ENCODE measurements around the gene HPCAL1.

The HPCAL1 gene

GRCh38 chr2:10371441-10372196, 68.9 kb downstream of the HPCAL1 start:
- H4K20me1 ChIP-seq (ENCODE audit: control insufficient read depth, insufficient read depth, low read depth, low read length), result no peaks in the 10 kb centered on the region
- no peak overlapping the region for H3K27ac ChIP-seq (ENCODE audit: low read depth, low read length)
- H3K4me1 ChIP-seq (ENCODE audit: control insufficient read depth, low read length), result peaks cover 24% of the 10 kb centered on the region
- H3K9me2 ChIP-seq (replicated peaks; ENCODE audit: control insufficient read depth, low read length), result no peaks in the 10 kb centered on the region
- TF ChIP-seq CTCF (IDR thresholded peaks at IDR 0.05; ENCODE audit: low read depth, low read length, poor library complexity, severe bottlenecking) (no peak), EZH2phosphoT487 (IDR thresholded peaks at IDR 0.05; ENCODE audit: borderline replicate concordance, low read length) (no peak)
- no peak overlapping the region for H3K4me2 ChIP-seq (ENCODE audit: low read length)
- no peaks in the 10 kb centered on the region for H3K27me3 ChIP-seq (ENCODE audit: control insufficient read depth, low read length)
- H3K79me2 ChIP-seq (ENCODE audit: control insufficient read depth, low read length), result no peaks in the 10 kb centered on the region
- no peaks in the 10 kb centered on the region for H3K36me3 ChIP-seq (ENCODE audit: control insufficient read depth, low read length)
- no peaks in the 10 kb centered on the region for H3F3A ChIP-seq (ENCODE audit: control insufficient read depth, insufficient read depth)
- H3K4me3 ChIP-seq (ENCODE audit: low read length), result no peak overlapping the region
- no peaks in the 10 kb centered on the region for H3K9me3 ChIP-seq (ENCODE audit: control insufficient read depth, insufficient read depth, low read length)

- Histone ChIP-seq H3F3A (ENCODE audit: control insufficient read depth, insufficient read depth) (no peaks in the 10 kb centered on the region), H3K4me2 (ENCODE audit: low read length) (no peak overlapping the region), H3K9me3 (ENCODE audit: control insufficient read depth, insufficient read depth, low read length) (no peaks in the 10 kb centered on the region), H3K9me2 (replicated peaks; ENCODE audit: control insufficient read depth, low read length) (no peaks in the 10 kb centered on the region), H3K36me3 (ENCODE audit: control insufficient read depth, low read length) (no peaks in the 10 kb centered on the region), H3K27ac (ENCODE audit: low read depth, low read length) (no peak overlapping the region), H3K4me3 (ENCODE audit: low read length) (no peak overlapping the region), H3K27me3 (ENCODE audit: control insufficient read depth, low read length) (no peaks in the 10 kb centered on the region), H4K20me1 (ENCODE audit: control insufficient read depth, insufficient read depth, low read depth, low read length) (no peaks in the 10 kb centered on the region), H3K79me2 (ENCODE audit: control insufficient read depth, low read length) (no peaks in the 10 kb centered on the region), H3K4me1 (ENCODE audit: control insufficient read depth, low read length) (peaks cover 31% of the 10 kb centered on the region)
- TF ChIP-seq EZH2phosphoT487 (IDR thresholded peaks at IDR 0.05; ENCODE audit: borderline replicate concordance, low read length) (no peak), CTCF (IDR thresholded peaks at IDR 0.05; ENCODE audit: low read depth, low read length, poor library complexity, severe bottlenecking) (no peak)
Observed at GRCh38 chr2:10372203-10372861, 69.6 kb downstream of the HPCAL1 start.

GRCh38 chr2:10372862-10373240, 70.1 kb downstream of the HPCAL1 start:
- Histone ChIP-seq H4K20me1 (ENCODE audit: control insufficient read depth, insufficient read depth, low read depth, low read length) (no peaks in the 10 kb centered on the region), H3K79me2 (ENCODE audit: control insufficient read depth, low read length) (peaks cover 2% of the 10 kb centered on the region; the same call in 1 of the 2 replicates)

More at GRCh38 chr2:10372862-10373240, 70.1 kb downstream of the HPCAL1 start:
- H3K27ac ChIP-seq (ENCODE audit: low read depth, low read length), result no peak overlapping the region
- no peak for TF ChIP-seq EZH2phosphoT487 (IDR thresholded peaks at IDR 0.05; ENCODE audit: borderline replicate concordance, low read length)
- TF ChIP-seq CTCF (IDR thresholded peaks at IDR 0.05; ENCODE audit: low read depth, low read length, poor library complexity, severe bottlenecking), result no peak
- no peak overlapping the region for H3K4me3 ChIP-seq (ENCODE audit: low read length)
- H3K9me2 ChIP-seq (replicated peaks; ENCODE audit: control insufficient read depth, low read length), result no peaks in the 10 kb centered on the region
- H3F3A ChIP-seq (ENCODE audit: control insufficient read depth, insufficient read depth), result peaks cover 1% of the 10 kb centered on the region; the same call in 1 of the 2 replicates
- no peaks in the 10 kb centered on the region for H3K36me3 ChIP-seq (ENCODE audit: control insufficient read depth, low read length)
- peaks cover 36% of the 10 kb centered on the region for H3K4me1 ChIP-seq (ENCODE audit: control insufficient read depth, low read length)
- H3K27me3 ChIP-seq (ENCODE audit: control insufficient read depth, low read length), result no peaks in the 10 kb centered on the region
- H3K4me2 ChIP-seq (ENCODE audit: low read length), result no peak overlapping the region
- H3K9me3 ChIP-seq (ENCODE audit: control insufficient read depth, insufficient read depth, low read length), result no peaks in the 10 kb centered on the region
